Dermis microvascular lymphatic vessel endothelial cell (primary cell): ENCODE measurements around the gene GJC2. TPM values are rescaled to one million over a fixed set of nuclear protein-coding genes. Genes with fewer than 3 reads are reported as not detected.

ENCODE experiments used
- DNase-seq, 2 donors: peaks; one replicate each; pipeline versions ENCODE4 v3.0.0 to v3.0.0-alpha.2; 2010; ENCODE audit warnings: low read depth in 2 of 2
- total RNA-seq: library from RNA; depleted of rRNA; stranded (reverse); fragments of >200 nt; gene quantifications from 2 replicates; pipeline ENCODE4 v1.2.1, GENCODE V29; 2014

GJC2 gene
- total RNA-seq, 1 donor from 2014 or later: 8.0 TPM

- DNase-seq: no peak
Measured at GRCh38 chr1:228190182-228190581, 40.5 kb downstream of the GJC2 start.

- DNase-seq: no peak
Measured at GRCh38 chr1:228190778-228191177, 41.0 kb downstream of the GJC2 start.

GRCh38 chr1:228194436-228194835, 44.7 kb downstream of the GJC2 start:
- no peak for DNase-seq

- no peak for DNase-seq
Measured at GRCh38 chr1:228194921-228195812, 45.4 kb downstream of the GJC2 start.

- no peak for DNase-seq
Measured at GRCh38 chr1:228197555-228198147, 47.9 kb downstream of the GJC2 start.

GRCh38 chr1:228198977-228199590, 49.4 kb downstream of the GJC2 start:
- DNase-seq: no peak

- DNase-seq: no peak
Measured at GRCh38 chr1:228204958-228205357, 55.2 kb downstream of the GJC2 start.

- DNase-seq: no peak
Measured at GRCh38 chr1:228205526-228206436, 56.1 kb downstream of the GJC2 start.

GRCh38 chr1:228206582-228207351, 57.0 kb downstream of the GJC2 start:
- DNase-seq: no peak

GRCh38 chr1:228207381-228207810, 57.7 kb downstream of the GJC2 start:
- no peak for DNase-seq

GRCh38 chr1:228207851-228208821, 58.4 kb downstream of the GJC2 start, which contains the start of gene OBSCN:
OBSCN (plus strand) TSS chr1:228208044; CDS start chr1:228211784, 3,740 bp downstream.
- no peak for DNase-seq

GRCh38 chr1:228208831-228209551, 59.3 kb downstream of the GJC2 start:
- no peak for DNase-seq

Other genes with a start within 250 kb of the GJC2 start
- gene WNT9A, start 202.0 kb upstream of the GJC2 start, total RNA-seq: 0.64 and 0.76 TPM in 2 replicates
- not detected in 2 replicates for gene WNT3A, start 142.9 kb upstream of the GJC2 start, total RNA-seq
- 219 and 329 TPM in 2 replicates for gene ARF1, start 67.2 kb upstream of the GJC2 start, total RNA-seq
- gene C1orf35, start 46.6 kb upstream of the GJC2 start, total RNA-seq: 6.5 and 6.8 TPM in 2 replicates
- gene MRPL55, start 40.6 kb upstream of the GJC2 start, total RNA-seq: 35.8 and 47.0 TPM in 2 replicates
- 718 and 833 TPM in 2 replicates for gene GUK1, start 9.7 kb upstream of the GJC2 start, total RNA-seq
- gene IBA57, start 15.9 kb downstream of the GJC2 start, total RNA-seq: 6.0 and 7.3 TPM in 2 replicates
- 2.3 and 5.8 TPM in 2 replicates for gene OBSCN, start 58.1 kb downstream of the GJC2 start, total RNA-seq